ENCODE measurements around the gene FLACC1.

FLACC1 gene

DNA sequence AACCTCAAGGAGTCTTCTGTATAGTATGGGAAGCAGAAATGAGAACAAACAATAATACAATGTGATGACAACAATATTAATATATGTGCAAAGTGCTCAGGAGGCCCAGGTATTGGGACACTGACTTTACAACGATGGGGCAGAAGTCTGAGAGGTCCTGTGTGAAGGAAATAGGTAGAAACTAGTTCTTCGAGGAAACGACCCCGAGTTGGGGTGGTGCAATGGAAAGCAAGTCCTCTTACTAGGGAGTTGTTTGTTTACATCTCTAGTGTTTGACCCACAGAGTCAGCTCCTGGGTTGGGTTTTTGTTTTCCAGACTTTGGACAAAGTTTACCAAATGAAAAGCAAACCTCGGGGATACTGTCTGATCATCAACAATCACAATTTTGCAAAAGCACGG lies 80.6 kb downstream of the FLACC1 start:
- TF ChIP-seq, protein P1, sequence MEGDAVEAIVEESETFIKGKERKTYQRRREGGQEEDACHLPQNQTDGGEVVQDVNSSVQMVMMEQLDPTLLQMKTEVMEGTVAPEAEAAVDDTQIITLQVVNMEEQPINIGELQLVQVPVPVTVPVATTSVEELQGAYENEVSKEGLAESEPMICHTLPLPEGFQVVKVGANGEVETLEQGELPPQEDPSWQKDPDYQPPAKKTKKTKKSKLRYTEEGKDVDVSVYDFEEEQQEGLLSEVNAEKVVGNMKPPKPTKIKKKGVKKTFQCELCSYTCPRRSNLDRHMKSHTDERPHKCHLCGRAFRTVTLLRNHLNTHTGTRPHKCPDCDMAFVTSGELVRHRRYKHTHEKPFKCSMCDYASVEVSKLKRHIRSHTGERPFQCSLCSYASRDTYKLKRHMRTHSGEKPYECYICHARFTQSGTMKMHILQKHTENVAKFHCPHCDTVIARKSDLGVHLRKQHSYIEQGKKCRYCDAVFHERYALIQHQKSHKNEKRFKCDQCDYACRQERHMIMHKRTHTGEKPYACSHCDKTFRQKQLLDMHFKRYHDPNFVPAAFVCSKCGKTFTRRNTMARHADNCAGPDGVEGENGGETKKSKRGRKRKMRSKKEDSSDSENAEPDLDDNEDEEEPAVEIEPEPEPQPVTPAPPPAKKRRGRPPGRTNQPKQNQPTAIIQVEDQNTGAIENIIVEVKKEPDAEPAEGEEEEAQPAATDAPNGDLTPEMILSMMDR (IDR thresholded peaks at IDR 0.05; ENCODE audit: low read length) = no peak
- no peak for TF ChIP-seq EZH2phosphoT487 (IDR thresholded peaks at IDR 0.05; ENCODE audit: low read length)
- Histone ChIP-seq H3K36me3 (replicated peaks; ENCODE audit: insufficient read depth, low read length) (peaks cover 24% of the 10 kb centered on the region), H3K4me3 (ENCODE audit: low read length) (no peak overlapping the region), H2AFZ (ENCODE audit: low read length) (no peak overlapping the region), H3K4me2 (ENCODE audit: low read depth, low read length) (no peak overlapping the region), H4K20me1 (ENCODE audit: insufficient read depth, low read length) (0 out of 2 replicates have a peak, but pooled peaks cover 6% of the 10 kb centered on the region), H3K27ac (ENCODE audit: low read length) (no peak overlapping the region), H3K9me3 (replicated peaks; ENCODE audit: insufficient read depth, low read length) (no peaks in the 10 kb centered on the region), H3K79me2 (ENCODE audit: low read length) (peaks cover 65% of the 10 kb centered on the region), H3K27me3 (replicated peaks; ENCODE audit: insufficient read depth, low read length) (no peaks in the 10 kb centered on the region), H3K4me1 (ENCODE audit: low read length) (no peaks in the 10 kb centered on the region), H3K9me2 (replicated peaks; ENCODE audit: insufficient read depth, low read length) (no peaks in the 10 kb centered on the region), H3F3A (ENCODE audit: insufficient read depth, low read length) (0 out of 2 replicates have a peak, but pooled peaks cover 3% of the 10 kb centered on the region), H3K9ac (ENCODE audit: low read length) (no peak overlapping the region)
- no peak for DNase-seq

GRCh38 chr2:201275990-201276389 lies 81.2 kb downstream of the FLACC1 start:
- Histone ChIP-seq H3K9ac (ENCODE audit: low read length) (no peak overlapping the region), H2AFZ (ENCODE audit: low read length) (no peak overlapping the region), H3K9me3 (replicated peaks; ENCODE audit: insufficient read depth, low read length) (no peaks in the 10 kb centered on the region), H3F3A (ENCODE audit: insufficient read depth, low read length) (0 out of 2 replicates have a peak, but pooled peaks cover 3% of the 10 kb centered on the region), H3K27me3 (replicated peaks; ENCODE audit: insufficient read depth, low read length) (no peaks in the 10 kb centered on the region), H3K36me3 (replicated peaks; ENCODE audit: insufficient read depth, low read length) (peaks cover 28% of the 10 kb centered on the region), H3K4me2 (ENCODE audit: low read depth, low read length) (no peak overlapping the region), H3K79me2 (ENCODE audit: low read length) (peaks cover 71% of the 10 kb centered on the region), H3K27ac (ENCODE audit: low read length) (no peak overlapping the region), H3K4me3 (ENCODE audit: low read length) (no peak overlapping the region), H3K9me2 (replicated peaks; ENCODE audit: insufficient read depth, low read length) (no peaks in the 10 kb centered on the region), H3K4me1 (ENCODE audit: low read length) (no peaks in the 10 kb centered on the region), H4K20me1 (ENCODE audit: insufficient read depth, low read length) (0 out of 2 replicates have a peak, but pooled peaks cover 9% of the 10 kb centered on the region)
- TF ChIP-seq EZH2 (optimal IDR thresholded peaks at IDR 0.05; ENCODE audit: low read depth, low read length) (no peak), EZH2phosphoT487 (IDR thresholded peaks at IDR 0.05; ENCODE audit: low read length) (no peak)
- TF ChIP-seq, protein P1 (IDR thresholded peaks at IDR 0.05; ENCODE audit: low read length) = no peak
- DNase-seq = no peak

GRCh38 chr2:201275069-201275468 lies 82.1 kb downstream of the FLACC1 start:
- H3K9ac ChIP-seq (ENCODE audit: low read length) = no peak overlapping the region
- no peak overlapping the region for H3K27ac ChIP-seq (ENCODE audit: low read length)
- H3K27me3 ChIP-seq (replicated peaks; ENCODE audit: insufficient read depth, low read length) = no peaks in the 10 kb centered on the region

More at GRCh38 chr2:201275069-201275468, 82.1 kb downstream of the FLACC1 start:
- TF ChIP-seq EZH2 (optimal IDR thresholded peaks at IDR 0.05; ENCODE audit: low read depth, low read length) (no peak), EZH2phosphoT487 (IDR thresholded peaks at IDR 0.05; ENCODE audit: low read length) (no peak)
- TF ChIP-seq, protein P1 (IDR thresholded peaks at IDR 0.05; ENCODE audit: low read length) = no peak
- Histone ChIP-seq H3K4me3 (ENCODE audit: low read length) (no peak overlapping the region), H4K20me1 (ENCODE audit: insufficient read depth, low read length) (0 out of 2 replicates have a peak, but pooled peaks cover 15% of the 10 kb centered on the region), H3K9me3 (replicated peaks; ENCODE audit: insufficient read depth, low read length) (no peaks in the 10 kb centered on the region), H3K79me2 (ENCODE audit: low read length) (peaks cover 73% of the 10 kb centered on the region), H3K4me2 (ENCODE audit: low read depth, low read length) (no peak overlapping the region), H3K36me3 (replicated peaks; ENCODE audit: insufficient read depth, low read length) (peaks cover 28% of the 10 kb centered on the region), H2AFZ (ENCODE audit: low read length) (no peak overlapping the region), H3K4me1 (ENCODE audit: low read length) (no peaks in the 10 kb centered on the region), H3K9me2 (replicated peaks; ENCODE audit: insufficient read depth, low read length) (no peaks in the 10 kb centered on the region), H3F3A (ENCODE audit: insufficient read depth, low read length) (0 out of 2 replicates have a peak, but pooled peaks cover 3% of the 10 kb centered on the region)
- DNase-seq = no peak

Measured in MM.1S (cell line).